ENCODE results near the gene FOXO6. TPM values are rescaled to one million over a fixed set of nuclear protein-coding genes. Genes with fewer than 3 reads are reported as not detected.

FOXO6 gene
- total and polyA plus RNA-seq, 7 experiments from 2014 or later: 0.66 to 1.3 TPM; not detected in 5

DNA sequence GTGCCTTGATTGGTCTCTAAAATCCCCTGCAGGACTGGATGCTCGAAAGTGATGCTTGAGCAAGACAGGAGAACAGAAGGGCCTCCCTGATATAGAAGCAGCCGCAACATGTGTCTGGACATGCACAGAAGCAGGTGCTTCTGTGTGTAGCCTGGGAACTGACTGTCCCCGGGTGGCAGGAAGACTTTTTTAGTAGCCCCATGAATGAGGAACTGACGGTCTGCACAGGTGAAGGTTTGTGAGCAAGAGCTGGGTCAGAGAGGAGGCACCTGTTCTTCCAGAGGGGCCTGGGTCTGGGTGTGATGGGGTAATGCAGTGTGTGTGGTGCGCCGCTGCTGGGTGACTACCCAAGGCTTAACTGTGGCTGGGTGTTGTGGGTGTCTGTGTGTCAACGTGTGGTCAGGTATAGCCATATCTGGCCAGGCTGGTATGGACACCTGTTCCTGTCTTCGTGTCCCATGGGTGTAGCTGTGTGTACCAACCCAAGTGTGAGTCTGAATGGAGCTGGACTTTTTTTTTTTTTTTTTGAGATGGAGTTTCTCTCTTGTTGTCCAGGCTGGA lies 39.1 kb upstream of the FOXO6 start:
- no peak overlapping the region for H3K4me3 Mint-ChIP-seq
- intact Hi-C loops (cut with micrococcal nuclease): loop anchor here in 1 of 2 donors (5.0 kb wide), 1 partner anchor 95 kb away; no protein-coding TSS in a partner anchor
- H3K4me1 ChIP-seq (ENCODE audit: control insufficient read depth in 2 of 2, insufficient read depth in 2 of 2, low read length in 2 of 2): no peaks in the 10 kb centered on the region
- CTCF ChIA-PET: interaction anchor here (0.6 kb wide), 1 partner anchor 37 kb away, joined by 4 read pairs; no protein-coding TSS in a partner anchor
- no peaks in the 10 kb centered on the region for H3K36me3 ChIP-seq (ENCODE audit: control insufficient read depth in 2 of 3, insufficient read depth in 3 of 3, low read length in 3 of 3)
- no peak overlapping the region for H3K27ac ChIP-seq (ENCODE audit: low read depth, low read length)
- no peaks in the 10 kb centered on the region for H3K27me3 ChIP-seq (ENCODE audit: control insufficient read depth in 2 of 2, insufficient read depth in 2 of 2, low read length in 2 of 2)
- no peaks in the 10 kb centered on the region for H3K9me3 ChIP-seq (ENCODE audit: control insufficient read depth in 2 of 3, low read length in 3 of 3)
- H3K27me3 Mint-ChIP-seq: peaks cover 0 to 5% (median 4%) of the 10 kb centered on the region in 5 donors
- POLR2A ChIA-PET: no interaction called here
- H3K4me1 Mint-ChIP-seq: no peaks in the 10 kb centered on the region
- DNase-seq (no peak), ATAC-seq (no peak)
- no peak overlapping the region for H3K4me3 ChIP-seq (ENCODE audit: low read length)
- H3K36me3 Mint-ChIP-seq: no peaks in the 10 kb centered on the region
- no peaks in the 10 kb centered on the region for H3K9me3 Mint-ChIP-seq
- H3K27ac Mint-ChIP-seq: no peak overlapping the region

DNA sequence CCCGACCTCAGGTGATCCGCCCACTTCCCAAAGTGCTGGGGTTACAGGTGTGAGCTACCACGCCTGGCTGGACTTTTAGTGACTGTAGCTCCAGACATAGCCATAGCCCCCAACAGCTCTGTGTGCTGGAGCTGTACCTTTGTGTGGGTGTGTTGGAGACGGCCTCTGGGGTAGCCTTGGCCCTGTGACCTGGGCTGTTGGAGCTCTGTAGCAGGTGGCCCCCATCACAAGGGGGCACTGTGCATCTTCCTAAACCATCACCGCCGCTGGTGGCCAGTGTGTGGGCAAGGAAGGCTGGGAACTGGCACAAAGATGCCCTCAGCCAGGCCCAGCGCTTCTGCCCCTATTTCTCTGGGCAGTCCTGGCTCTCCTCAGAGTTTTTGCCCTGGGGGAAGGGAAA lies 38.4 kb upstream of the FOXO6 start:
- CTCF ChIA-PET: no interaction called here
- Histone ChIP-seq H3K36me3 (ENCODE audit: control insufficient read depth in 2 of 3, insufficient read depth in 3 of 3, low read length in 3 of 3) (no peaks in the 10 kb centered on the region), H3K4me1 (ENCODE audit: control insufficient read depth in 2 of 2, insufficient read depth in 2 of 2, low read length in 2 of 2) (no peaks in the 10 kb centered on the region), H3K4me3 (ENCODE audit: low read length) (no peak overlapping the region), H3K9me3 (ENCODE audit: control insufficient read depth in 2 of 3, low read length in 3 of 3) (no peaks in the 10 kb centered on the region), H3K27me3 (ENCODE audit: control insufficient read depth in 2 of 2, insufficient read depth in 2 of 2, low read length in 2 of 2) (no peaks in the 10 kb centered on the region), H3K27ac (ENCODE audit: low read depth, low read length) (no peak overlapping the region)
- Mint-ChIP-seq H3K27ac (no peak overlapping the region), H3K9me3 (no peaks in the 10 kb centered on the region), H3K36me3 (no peaks in the 10 kb centered on the region), H3K27me3 (peaks cover 0 to 5% (median 4%) of the 10 kb centered on the region in 5 donors), H3K4me3 (no peak overlapping the region), H3K4me1 (no peaks in the 10 kb centered on the region)
- DNase-seq: peak in 4 of 9 donors; percentile 5 to 13 (median 7)
- peak; percentile 57 for ATAC-seq
- POLR2A ChIA-PET: no interaction called here
- intact Hi-C loops (cut with micrococcal nuclease): loop anchor here in 1 of 2 donors (5.0 kb wide), 1 partner anchor 94 kb away; no protein-coding TSS in a partner anchor

- Mint-ChIP-seq H3K4me3 (no peak overlapping the region), H3K9me3 (no peaks in the 10 kb centered on the region), H3K27me3 (peaks cover 0 to 5% (median 4%) of the 10 kb centered on the region in 5 donors), H3K4me1 (no peaks in the 10 kb centered on the region), H3K36me3 (no peaks in the 10 kb centered on the region), H3K27ac (no peak overlapping the region)
- ChIA-PET CTCF (interaction anchor here (0.5 kb wide), 1 partner anchor 101 kb away, joined by 3 read pairs; no protein-coding TSS in a partner anchor), POLR2A (no interaction called here)
- Histone ChIP-seq H3K27me3 (ENCODE audit: control insufficient read depth in 2 of 2, insufficient read depth in 2 of 2, low read length in 2 of 2) (no peaks in the 10 kb centered on the region), H3K36me3 (ENCODE audit: control insufficient read depth in 2 of 3, insufficient read depth in 3 of 3, low read length in 3 of 3) (no peaks in the 10 kb centered on the region), H3K9me3 (ENCODE audit: control insufficient read depth in 2 of 3, low read length in 3 of 3) (no peaks in the 10 kb centered on the region), H3K27ac (ENCODE audit: low read depth, low read length) (no peak overlapping the region), H3K4me1 (ENCODE audit: control insufficient read depth in 2 of 2, insufficient read depth in 2 of 2, low read length in 2 of 2) (no peaks in the 10 kb centered on the region), H3K4me3 (ENCODE audit: low read length) (no peak overlapping the region)
- no peak for DNase-seq
- ATAC-seq: no peak
- intact Hi-C loops (cut with micrococcal nuclease): loop anchor here in 1 of 2 donors (5.0 kb wide), 1 partner anchor 94 kb away; no protein-coding TSS in a partner anchor
Observed at GRCh38 chr1:41323243-41323642, 38.0 kb upstream of the FOXO6 start.

- no peak for DNase-seq
Observed at GRCh38 chr1:41325801-41326200, 35.4 kb upstream of the FOXO6 start.

GRCh38 chr1:41327383-41327999 lies 33.7 kb upstream of the FOXO6 start:
- Mint-ChIP-seq H3K4me1 (peaks cover 0 to 2% (median 0%) of the 10 kb centered on the region in 7 donors), H3K27me3 (peaks cover 0 to 5% (median 0%) of the 10 kb centered on the region in 5 donors), H3K36me3 (no peaks in the 10 kb centered on the region), H3K9me3 (no peaks in the 10 kb centered on the region), H3K4me3 (no peak overlapping the region), H3K27ac (no peak overlapping the region)
- Histone ChIP-seq H3K27me3 (ENCODE audit: control insufficient read depth in 2 of 2, insufficient read depth in 2 of 2, low read length in 2 of 2) (no peaks in the 10 kb centered on the region), H3K36me3 (ENCODE audit: control insufficient read depth in 2 of 3, insufficient read depth in 3 of 3, low read length in 3 of 3) (no peaks in the 10 kb centered on the region), H3K9me3 (ENCODE audit: control insufficient read depth in 2 of 3, low read length in 3 of 3) (no peaks in the 10 kb centered on the region), H3K4me1 (ENCODE audit: control insufficient read depth in 2 of 2, insufficient read depth in 2 of 2, low read length in 2 of 2) (no peaks in the 10 kb centered on the region), H3K4me3 (ENCODE audit: low read length) (no peak overlapping the region), H3K27ac (ENCODE audit: low read depth, low read length) (no peak overlapping the region)
- CTCF ChIA-PET: no interaction called here
- POLR2A ChIA-PET: no interaction called here
- intact Hi-C loops (cut with micrococcal nuclease): no loop called here
- ATAC-seq (no peak), DNase-seq (no peak)

More at GRCh38 chr1:41325801-41326200, 35.4 kb upstream of the FOXO6 start:
- Histone ChIP-seq H3K4me1 (ENCODE audit: control insufficient read depth in 2 of 2, insufficient read depth in 2 of 2, low read length in 2 of 2) (no peaks in the 10 kb centered on the region), H3K27me3 (ENCODE audit: control insufficient read depth in 2 of 2, insufficient read depth in 2 of 2, low read length in 2 of 2) (no peaks in the 10 kb centered on the region), H3K36me3 (ENCODE audit: control insufficient read depth in 2 of 3, insufficient read depth in 3 of 3, low read length in 3 of 3) (no peaks in the 10 kb centered on the region), H3K27ac (ENCODE audit: low read depth, low read length) (no peak overlapping the region), H3K9me3 (ENCODE audit: control insufficient read depth in 2 of 3, low read length in 3 of 3) (no peaks in the 10 kb centered on the region), H3K4me3 (ENCODE audit: low read length) (no peak overlapping the region)
- Mint-ChIP-seq H3K27me3 (peaks cover 0 to 5% (median 4%) of the 10 kb centered on the region in 5 donors), H3K9me3 (no peaks in the 10 kb centered on the region), H3K27ac (no peak overlapping the region), H3K36me3 (no peaks in the 10 kb centered on the region), H3K4me3 (no peak overlapping the region), H3K4me1 (no peaks in the 10 kb centered on the region)
- ChIA-PET CTCF (no interaction called here), POLR2A (no interaction called here)
- no peak for ATAC-seq
- intact Hi-C loops (cut with micrococcal nuclease): no loop called here

DNA sequence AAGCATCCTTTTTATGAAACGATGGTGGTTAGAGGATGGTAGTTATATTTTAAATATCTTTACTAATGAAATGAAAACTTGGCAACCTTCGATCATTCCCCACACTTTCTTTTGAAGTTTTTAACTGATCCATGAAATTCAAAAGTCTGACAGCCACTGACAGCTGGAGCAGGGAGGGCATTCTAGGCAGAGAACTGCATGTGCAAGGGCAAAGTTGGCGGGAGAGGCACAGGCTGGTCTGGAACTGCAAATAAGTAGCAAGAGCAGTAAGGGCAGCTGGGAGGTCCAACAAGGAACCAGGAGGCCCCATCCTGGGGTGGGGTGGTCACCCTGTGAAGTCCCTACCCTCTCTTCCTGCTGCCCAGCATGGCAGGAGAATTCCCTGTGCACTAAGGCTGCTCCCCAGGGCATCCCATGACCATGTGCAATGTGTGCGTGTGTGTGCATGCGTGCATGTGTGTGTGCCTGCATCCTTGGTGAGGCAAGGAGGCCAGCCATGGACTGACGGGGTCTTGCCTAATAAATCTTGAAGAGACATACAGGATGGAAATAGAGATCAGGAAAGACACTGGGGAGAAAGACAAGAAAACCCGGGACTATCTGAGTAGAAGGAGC lies 33.1 kb upstream of the FOXO6 start:
- POLR2A ChIA-PET: no interaction called here
- H3K4me1 Mint-ChIP-seq: peaks cover 0 to 2% (median 0%) of the 10 kb centered on the region in 7 donors
- CTCF ChIA-PET: no interaction called here
- H3K9me3 Mint-ChIP-seq: peaks cover 0 to 2% (median 0%) of the 10 kb centered on the region in 11 donors
- Histone ChIP-seq H3K27me3 (ENCODE audit: control insufficient read depth in 2 of 2, insufficient read depth in 2 of 2, low read length in 2 of 2) (no peaks in the 10 kb centered on the region), H3K4me1 (ENCODE audit: control insufficient read depth in 2 of 2, insufficient read depth in 2 of 2, low read length in 2 of 2) (no peaks in the 10 kb centered on the region), H3K4me3 (ENCODE audit: low read length) (no peak overlapping the region), H3K36me3 (ENCODE audit: control insufficient read depth in 2 of 3, insufficient read depth in 3 of 3, low read length in 3 of 3) (no peaks in the 10 kb centered on the region), H3K9me3 (ENCODE audit: control insufficient read depth in 2 of 3, low read length in 3 of 3) (no peaks in the 10 kb centered on the region), H3K27ac (ENCODE audit: low read depth, low read length) (no peak overlapping the region)
- intact Hi-C loops (cut with micrococcal nuclease): no loop called here
- no peak overlapping the region for H3K27ac Mint-ChIP-seq
- peaks cover 0 to 3% (median 0%) of the 10 kb centered on the region in 5 donors for H3K36me3 Mint-ChIP-seq
- no peak overlapping the region for H3K4me3 Mint-ChIP-seq
- ATAC-seq (no peak), DNase-seq (no peak)
- peaks cover 0 to 5% (median 3%) of the 10 kb centered on the region in 5 donors for H3K27me3 Mint-ChIP-seq

Data from naive thymus-derived CD4-positive, alpha-beta T cell (primary cell).